GM18868 (cell line): Measurements from ENCODE around the gene RAB3C.
"Not testable (repeated sequence)": the region's sequence is repeated elsewhere in the genome, so short reads cannot be mapped to it uniquely, and the experiment has no call there.

Source experiments
- ATAC-seq: cut with Tn5 transposase; IDR thresholded peaks from one replicate; pipeline ENCODE4 v1.9.1; 2021; ENCODE audit warnings: mild to moderate bottlenecking, moderate library complexity; ENCODE audit not compliant: unreplicated experiment

RAB3C gene, protein sequence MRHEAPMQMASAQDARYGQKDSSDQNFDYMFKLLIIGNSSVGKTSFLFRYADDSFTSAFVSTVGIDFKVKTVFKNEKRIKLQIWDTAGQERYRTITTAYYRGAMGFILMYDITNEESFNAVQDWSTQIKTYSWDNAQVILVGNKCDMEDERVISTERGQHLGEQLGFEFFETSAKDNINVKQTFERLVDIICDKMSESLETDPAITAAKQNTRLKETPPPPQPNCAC

DNA sequence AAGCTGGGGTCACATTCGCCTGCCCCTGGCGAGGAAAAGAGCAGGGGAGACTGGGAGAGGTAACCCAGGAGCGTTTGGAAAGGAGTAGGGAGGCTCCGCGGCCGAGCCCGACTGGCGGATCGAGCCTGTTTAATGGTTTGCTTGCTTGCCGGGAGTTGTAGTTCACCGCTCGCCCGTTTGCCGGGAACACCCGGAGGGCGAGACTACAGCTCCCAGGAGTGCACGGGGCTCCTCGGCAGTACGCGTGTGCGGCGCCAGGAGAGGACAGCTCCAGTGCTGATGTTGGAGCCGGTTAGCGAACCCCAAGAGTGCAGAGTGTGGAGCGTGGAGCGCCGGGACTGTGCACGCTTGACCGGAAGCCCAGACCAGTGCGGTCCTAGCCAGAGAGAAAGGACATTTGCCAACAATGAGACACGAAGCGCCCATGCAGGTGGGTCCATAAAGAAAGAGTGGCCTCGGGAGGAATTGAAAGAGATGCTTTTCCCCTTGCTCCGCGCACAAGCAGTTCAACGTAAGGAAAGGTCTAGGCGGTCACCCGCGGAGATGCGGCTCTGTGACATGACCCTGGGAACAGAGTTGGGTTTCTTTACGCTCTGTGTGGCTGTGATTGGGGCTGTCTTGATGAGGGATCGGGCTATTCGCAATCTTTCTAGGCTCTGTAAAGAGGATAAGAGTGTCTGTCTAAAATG is at the start of gene RAB3C:
TSS of gene RAB3C (plus strand) at position 273 of the 689 bp plus-strand sequence. CDS start at position 407, 134 bp downstream.
- ATAC-seq = peak; percentile 100

GRCh38 chr5:58541935-58542334 is 40.9 kb upstream of the RAB3C start:
- not testable (repeated sequence) for ATAC-seq

DNA sequence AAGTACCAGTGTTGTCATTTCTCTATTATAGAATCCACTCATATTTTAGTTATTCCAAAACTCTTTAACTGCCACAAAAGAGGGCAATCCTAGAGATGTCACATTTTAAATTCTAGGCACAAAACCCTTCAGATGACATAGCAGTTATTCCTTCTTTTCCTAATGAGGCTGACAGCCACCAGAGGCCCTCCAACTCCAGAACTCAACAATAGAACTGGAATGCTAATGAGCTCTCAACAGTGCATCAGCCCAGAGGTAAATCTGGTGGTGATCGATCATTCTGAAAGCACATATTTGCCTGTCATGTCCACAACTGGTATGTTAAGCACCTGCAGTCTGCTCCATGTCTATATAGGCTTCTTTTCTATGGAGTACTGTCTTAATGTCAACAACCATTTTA is 40.2 kb upstream of the RAB3C start:
- no peak for ATAC-seq

DNA sequence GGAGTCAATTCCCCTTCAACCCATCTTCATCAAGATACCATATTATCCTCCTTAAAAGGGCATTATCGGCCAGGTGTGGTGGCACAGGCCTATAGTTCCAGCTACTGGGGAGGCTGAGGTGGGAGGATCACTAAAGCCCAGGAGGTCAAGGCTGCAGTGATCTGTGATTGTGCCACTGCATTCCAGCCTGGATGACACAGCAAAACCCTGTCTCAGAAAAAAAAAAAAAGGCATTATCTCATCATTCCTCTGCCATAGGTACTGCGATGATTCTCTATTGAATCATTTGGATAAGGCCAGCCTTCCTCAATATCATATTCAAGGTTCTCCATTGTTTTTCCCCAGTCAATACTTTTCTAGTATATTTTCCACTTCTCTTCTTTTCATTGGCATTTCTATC is 39.2 kb upstream of the RAB3C start:
- no peak for ATAC-seq

- ATAC-seq = no peak
Observed at GRCh38 chr5:58544195-58544594, 38.7 kb upstream of the RAB3C start.

DNA sequence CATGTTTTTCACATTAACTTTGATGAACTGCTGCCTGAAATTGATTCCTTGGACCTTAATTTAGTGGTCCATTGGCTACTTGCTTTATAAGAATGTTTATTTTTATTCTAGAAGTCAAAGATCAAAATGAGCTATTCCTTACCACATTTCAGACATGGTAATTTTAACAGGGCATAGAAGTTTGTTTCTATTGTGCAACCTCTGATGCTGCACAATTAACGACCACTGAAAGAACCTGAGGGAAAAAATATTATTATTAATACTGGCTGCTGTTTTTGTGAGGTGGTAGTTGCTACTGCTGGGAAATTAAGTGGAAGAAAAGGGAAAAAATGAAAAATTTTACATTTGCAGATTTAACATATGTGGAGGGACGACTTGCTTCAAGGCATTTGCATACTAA is 37.9 kb upstream of the RAB3C start:
- ATAC-seq = no peak

DNA sequence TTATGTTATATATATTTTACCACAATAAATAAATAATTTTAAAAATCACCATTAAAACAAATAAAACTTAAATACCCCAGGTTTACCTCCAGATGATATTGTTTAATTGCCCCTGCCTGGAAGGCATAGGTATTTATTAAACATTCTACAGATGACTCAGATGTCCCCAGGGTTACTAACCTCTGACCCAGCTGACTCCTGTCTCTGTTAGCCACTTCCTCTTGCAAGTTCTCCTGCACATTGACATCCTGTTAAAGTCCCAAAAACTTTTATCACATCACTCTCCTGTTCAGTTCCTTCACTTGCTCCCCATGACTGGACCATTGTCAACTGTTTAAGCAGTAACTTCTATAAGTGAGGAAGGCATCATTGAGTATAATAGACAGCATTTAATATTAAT is 37.0 kb upstream of the RAB3C start:
- ATAC-seq = no peak

DNA sequence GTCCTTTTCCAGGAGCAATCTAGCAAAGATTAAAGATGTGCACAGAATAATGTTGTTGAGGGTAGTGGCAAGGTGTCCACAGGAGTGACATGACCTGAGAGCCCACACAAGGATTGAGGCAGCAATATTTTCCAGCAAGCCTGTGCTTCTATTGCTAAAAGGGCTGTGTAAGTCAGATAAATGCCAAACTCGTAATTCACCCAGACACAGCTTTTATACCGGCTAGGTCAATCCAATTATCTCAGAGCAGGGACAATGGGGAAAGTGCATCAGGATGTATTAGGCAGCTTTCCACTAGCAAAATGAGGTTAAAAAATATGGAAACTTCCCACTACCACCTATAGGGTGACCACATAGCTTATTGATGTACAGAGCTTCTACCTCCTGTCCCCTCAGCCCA is 34.8 kb upstream of the RAB3C start:
- ATAC-seq = no peak

DNA sequence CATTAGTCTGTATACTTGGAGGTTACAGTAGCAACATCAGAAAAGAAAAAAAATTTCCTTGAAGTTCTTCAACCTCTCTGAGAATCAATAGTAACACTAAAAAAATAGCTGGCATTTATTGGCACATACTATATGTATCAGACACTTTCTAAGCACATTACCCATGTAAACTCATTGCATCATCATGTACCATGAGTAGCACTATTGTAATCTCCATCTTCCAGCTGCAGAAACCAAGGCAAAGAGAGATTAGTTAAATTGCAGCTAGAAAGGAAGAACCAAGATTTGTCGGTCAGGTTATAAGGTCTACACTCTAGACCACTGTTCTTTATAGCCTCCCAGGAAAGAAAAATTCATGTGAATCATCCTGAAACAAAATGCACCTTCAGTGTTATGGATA is 31.4 kb upstream of the RAB3C start:
- ATAC-seq = no peak

DNA sequence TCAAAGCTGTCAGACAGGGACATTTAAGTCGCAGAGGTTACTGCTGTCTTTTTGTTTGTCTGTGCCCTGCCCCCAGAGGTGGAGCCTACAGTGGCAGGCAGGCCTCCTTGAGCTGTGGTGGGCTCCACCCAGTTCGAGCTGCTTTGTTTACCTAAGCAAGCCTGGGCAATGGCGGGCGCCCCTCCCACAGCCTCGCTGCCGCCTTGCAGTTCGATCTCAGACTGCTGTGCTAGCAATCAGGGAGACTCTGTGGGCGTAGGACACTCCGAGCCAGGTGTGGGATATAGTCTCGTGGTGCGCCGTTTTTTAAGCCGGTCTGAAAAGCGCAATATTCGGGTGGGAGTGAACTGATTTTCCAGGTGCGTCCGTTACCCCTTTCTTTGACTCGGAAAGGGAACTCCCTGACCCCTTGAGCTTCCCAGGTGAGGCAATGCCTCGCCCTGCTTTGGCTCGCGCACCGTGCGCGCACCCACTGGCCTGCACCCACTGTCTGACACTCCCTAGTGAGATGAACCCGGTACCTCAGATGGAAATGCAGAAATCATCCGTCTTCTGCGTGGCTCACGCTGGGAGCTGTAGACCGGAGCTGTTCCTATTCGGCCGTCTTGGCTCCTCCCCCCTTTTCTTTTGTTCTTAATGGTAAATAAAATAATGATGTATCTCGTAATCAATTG is 25.1 kb upstream of the RAB3C start:
- not testable (repeated sequence) for ATAC-seq

DNA sequence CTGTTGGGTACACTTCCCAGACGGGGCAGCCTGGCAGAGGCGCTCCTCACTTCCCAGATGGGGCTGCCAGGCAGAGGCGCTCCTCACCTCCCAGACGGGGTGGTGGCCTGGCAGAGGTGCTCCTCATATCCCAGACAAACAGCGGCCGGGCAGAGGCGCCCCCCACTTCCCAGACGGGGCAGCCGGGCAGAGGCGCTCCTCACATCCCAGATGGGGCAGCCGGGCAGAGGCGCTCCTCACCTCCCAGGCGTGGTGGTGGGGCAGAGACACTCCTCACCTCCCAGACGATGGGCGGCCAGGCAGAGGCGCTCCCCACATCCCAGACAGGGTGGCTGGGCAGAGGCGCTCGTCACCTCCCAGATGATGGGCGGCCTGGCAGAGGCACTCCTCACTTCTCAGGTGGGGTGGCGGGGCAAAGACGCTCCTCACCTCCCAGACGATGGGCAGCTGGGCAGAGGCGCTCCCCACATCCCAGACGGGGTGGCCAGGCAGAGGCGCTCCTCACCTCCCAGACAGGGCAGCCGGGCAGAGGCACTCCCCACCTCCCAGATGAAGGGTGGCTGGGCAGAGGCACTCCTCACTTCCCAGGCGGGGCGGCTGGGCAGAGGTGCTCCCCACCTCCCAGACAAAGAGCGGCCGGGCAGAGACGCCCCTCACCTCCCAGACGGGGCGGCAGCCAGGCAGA is 19.7 kb upstream of the RAB3C start:
- not testable (repeated sequence) for ATAC-seq

DNA sequence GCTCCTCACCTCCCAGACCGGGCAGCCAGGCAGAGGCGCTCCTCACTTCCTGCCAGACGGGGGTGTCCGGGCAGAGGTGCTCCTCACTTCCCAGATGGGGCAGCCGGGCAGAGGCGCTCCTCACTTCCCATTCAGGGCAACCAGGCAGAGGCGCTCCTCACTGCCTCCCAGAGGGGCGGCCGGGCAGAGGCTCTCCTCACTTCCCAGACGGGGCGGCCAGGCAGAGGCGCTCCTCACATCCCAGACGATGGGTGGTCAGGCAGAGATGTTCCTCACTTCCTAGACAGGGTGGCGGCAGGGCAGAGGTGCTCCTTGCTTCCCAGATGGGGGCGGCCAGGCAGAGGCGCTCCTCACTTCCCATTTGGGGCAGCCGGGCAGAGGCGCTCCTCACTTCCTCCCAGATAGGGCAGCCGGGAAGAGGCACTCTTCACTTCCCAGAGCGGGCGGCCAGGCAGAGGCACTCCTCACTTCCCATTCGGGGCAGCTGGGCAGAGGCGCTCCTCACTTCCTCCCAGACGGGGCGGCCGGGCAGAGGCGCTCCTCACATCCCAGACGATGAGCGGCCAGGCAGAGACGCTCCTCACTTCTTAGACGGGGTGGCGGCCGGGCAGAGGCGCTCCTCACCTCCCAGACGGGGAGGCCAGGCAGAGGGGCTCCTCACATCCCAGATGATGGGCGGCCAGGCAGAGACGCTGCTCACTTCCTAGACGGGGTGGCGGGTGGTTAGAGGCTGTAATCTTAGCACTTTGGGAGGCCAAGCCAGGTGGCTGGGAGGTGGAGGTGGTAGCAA is 18.6 kb upstream of the RAB3C start:
- ATAC-seq = not testable (repeated sequence)

GRCh38 chr5:58565033-58565432 is 17.8 kb upstream of the RAB3C start:
- ATAC-seq = no peak

- no peak for ATAC-seq
Observed at GRCh38 chr5:58571501-58571900, 11.4 kb upstream of the RAB3C start.

GRCh38 chr5:58572973-58573372 is 9.9 kb upstream of the RAB3C start:
- not testable (repeated sequence) for ATAC-seq

DNA sequence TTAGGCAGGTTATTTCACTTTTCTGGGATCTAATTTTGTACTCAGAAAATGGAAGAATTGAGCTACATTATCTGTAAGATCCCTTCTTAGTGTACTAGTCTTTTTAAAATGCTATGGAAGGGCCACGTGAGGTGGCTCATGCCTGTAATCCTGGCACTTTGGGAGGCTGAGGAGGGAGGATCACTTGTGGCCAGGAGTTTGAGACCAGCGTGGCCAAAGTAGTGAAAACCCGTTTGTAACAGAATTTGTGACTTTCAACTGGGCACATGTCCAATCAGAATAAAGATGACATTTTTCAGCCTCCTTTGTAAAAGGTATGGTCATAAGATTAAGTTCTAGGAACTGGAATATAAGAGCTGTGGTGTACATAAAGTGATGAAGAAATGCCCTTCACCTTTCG is 3.1 kb upstream of the RAB3C start:
- no peak for ATAC-seq

- no peak for ATAC-seq
Observed at GRCh38 chr5:58582019-58582802, 664 bp upstream of the RAB3C start.

- ATAC-seq = no peak
Observed at GRCh38 chr5:58595952-58596351, 13.1 kb downstream of the RAB3C start.

DNA sequence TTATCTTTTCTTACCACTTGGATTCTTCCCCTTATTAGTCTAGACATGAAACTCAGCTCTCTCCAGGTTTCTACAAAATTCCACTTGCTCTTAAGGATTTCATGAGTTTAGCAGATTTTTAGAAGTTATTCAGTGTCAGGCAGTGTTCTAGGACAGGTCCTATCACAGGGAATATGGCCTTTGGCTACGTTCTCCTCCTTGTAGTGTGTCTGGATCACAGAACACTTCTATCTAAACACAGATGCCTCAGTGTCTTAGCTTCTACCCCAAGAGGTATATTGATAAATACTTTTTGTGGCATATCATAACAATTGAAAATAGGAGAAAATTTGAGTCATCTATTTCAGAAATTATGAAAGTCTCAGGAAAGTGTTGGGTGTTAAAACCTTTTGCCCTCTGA is 15.6 kb downstream of the RAB3C start:
- no peak for ATAC-seq

DNA sequence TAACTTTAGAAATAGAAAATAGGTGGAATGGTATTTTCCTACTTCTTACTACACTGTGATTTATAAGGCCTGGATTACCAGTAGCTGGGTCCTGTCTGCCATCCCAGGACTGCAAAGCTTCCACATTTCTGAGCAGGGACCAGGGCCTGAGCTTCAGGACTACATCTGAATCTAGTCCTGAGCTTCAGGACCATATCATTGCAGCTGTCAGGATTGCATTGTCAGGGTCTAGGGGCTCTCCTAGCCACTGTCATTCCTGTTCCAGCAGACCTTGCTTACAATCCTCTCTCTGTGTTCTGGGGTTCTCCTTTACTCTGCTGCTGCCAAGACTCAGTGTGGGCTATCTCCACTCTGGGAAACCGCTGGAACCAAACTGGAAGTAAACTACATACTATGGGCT is 16.3 kb downstream of the RAB3C start:
- no peak for ATAC-seq
